GM23338 (cell line): ENCODE results near the gene ADGRB2.

Experiments
- CTCF ChIP-seq, 2 experiments: fragments of 200-600 bp in 1 of 2; sonication (generic) in 1 of 2; conservative IDR thresholded peaks; 2 replicates each; pipeline versions ENCODE4 v1.5.1 to v1.6.1; 2016 to 2017; ENCODE audit warnings: antibody characterized with exemption in 2 of 2, low read depth in 2 of 2, mild to moderate bottlenecking in 2 of 2, moderate library complexity in 1 of 2
- EZH2 ChIP-seq: fragments of 200-600 bp; sonication (generic); IDR thresholded peaks from one replicate; pipeline ENCODE4 v1.8.0; 2017; ENCODE audit warnings: antibody characterized with exemption, mild to moderate bottlenecking, low read depth; ENCODE audit not compliant: unreplicated experiment
- EZH2phosphoT487 ChIP-seq: fragments of 200-600 bp; sonication (generic); IDR thresholded peaks from one replicate; pipeline ENCODE4 v1.8.1; 2018; ENCODE audit warnings: antibody characterized with exemption; ENCODE audit not compliant: unreplicated experiment
- POLR2AphosphoS5 ChIP-seq: IDR thresholded peaks from 2 replicates; pipeline ENCODE4 v1.6.1; 2016; ENCODE audit warnings: antibody characterized with exemption, low read depth

- TF ChIP-seq CTCF (conservative IDR thresholded peaks at IDR 0.05; ENCODE audit: low read depth in 2 of 2) (no peak), EZH2phosphoT487 (no peak), POLR2AphosphoS5 (no peak), EZH2 (peak; percentile 57)
Measured at GRCh38 chr1:31772669-31773248, 8.6 kb upstream of the ADGRB2 start.
